HEK293 (cell line): Measurements from ENCODE around the gene CHAC2.

Experiments
- CTCF ChIA-PET: fragments of 350-600 bp; formaldehyde crosslinking; extraction: SDS; loops from one replicate; lab custom pipeline; 2021; ENCODE audit warnings: antibody characterized with exemption; lab: Yijun Ruan, JAX
- POLR2A ChIA-PET: fragments of 300-600 bp; formaldehyde crosslinking; extraction: SDS; loops from one replicate; lab custom pipeline; 2020; ENCODE audit warnings: antibody characterized with exemption, inconsistent platforms; lab: Yijun Ruan, JAX
- H3K27ac ChIP-seq: fragments of 200-500 bp; sonication (Bioruptor generic); 2 replicates; pipeline ENCODE4 v1.5.1; 2014; ENCODE audit warnings: low read depth, low read length, control low read depth, inconsistent platforms; ENCODE audit errors: extremely low read depth
- H3K36me3 ChIP-seq, 2 experiments: fragments of 200-500 bp in 1 of 2; sonication (Bioruptor generic) in 1 of 2; 1 replicate in 1 of 2; 2 replicates in 1 of 2; pipeline ENCODE4 v1.5.1; 2014 to 2017; ENCODE audit warnings: inconsistent platforms in 2 of 2, low read length in 2 of 2; ENCODE audit not compliant: control insufficient read depth in 2 of 2, insufficient read depth in 1 of 2
- H3K4me1 ChIP-seq: fragments of 200-500 bp; sonication (Bioruptor generic); 2 replicates; pipeline ENCODE4 v1.5.1; 2014; ENCODE audit warnings: mild to moderate bottlenecking, low read length, inconsistent platforms; ENCODE audit not compliant: control insufficient read depth, insufficient read depth
- H3K4me3 ChIP-seq: 2 replicates; pipeline ENCODE4 v1.5.1; 2011; ENCODE audit warnings: low read depth, mild to moderate bottlenecking, control low read depth, low read length, moderate library complexity
- H3K9me3 ChIP-seq: fragments of 200-500 bp; sonication (Bioruptor generic); 2 replicates; pipeline ENCODE4 v1.5.1; 2014; ENCODE audit warnings: low read depth, low read length, inconsistent platforms; ENCODE audit not compliant: control insufficient read depth, insufficient read depth
- KLF8 ChIP-seq: fragments of 450-650 bp; formaldehyde crosslinking; IDR thresholded peaks from 2 replicates; pipeline ENCODE4 v1.5.1; 2016; ENCODE audit warnings: missing biosample characterization, missing genetic modification characterization
- MEIS1 ChIP-seq: sonication (generic); formaldehyde crosslinking; IDR thresholded peaks from 2 replicates; pipeline ENCODE4 v1.8.1; 2022; ENCODE audit warnings: missing genetic modification reagents, mild to moderate bottlenecking, borderline replicate concordance
- MZF1 ChIP-seq: fragments of 450-650 bp; formaldehyde crosslinking; IDR thresholded peaks from 2 replicates; pipeline ENCODE4 v1.5.1; 2017; ENCODE audit warnings: missing biosample characterization, missing genetic modification characterization, borderline replicate concordance
- REPIN1 ChIP-seq: fragments of 450-650 bp; formaldehyde crosslinking; IDR thresholded peaks from 2 replicates; pipeline ENCODE4 v1.5.1; 2017; ENCODE audit warnings: missing biosample characterization, missing genetic modification characterization, low read depth
- TCF7L2 ChIP-seq: IDR thresholded peaks from 2 replicates; pipeline ENCODE4 v1.6.1; 2011; ENCODE audit warnings: low read depth, mild to moderate bottlenecking, inconsistent platforms, low read length, moderate library complexity, borderline replicate concordance
- ZBTB8A ChIP-seq: fragments of 450-650 bp; formaldehyde crosslinking; IDR thresholded peaks from 2 replicates; pipeline ENCODE4 v1.5.1; 2016; ENCODE audit warnings: missing biosample characterization, missing genetic modification characterization
- ZFHX2 ChIP-seq: fragments of 450-650 bp; formaldehyde crosslinking; conservative IDR thresholded peaks from 2 replicates; pipeline ENCODE4 v1.5.1; 2016; ENCODE audit warnings: missing biosample characterization, missing genetic modification characterization
- ZFP3 ChIP-seq: fragments of 450-650 bp; formaldehyde crosslinking; IDR thresholded peaks from 2 replicates; pipeline ENCODE4 v1.5.1; 2016; ENCODE audit warnings: low read depth, missing biosample characterization, missing genetic modification characterization
- ZNF10 ChIP-seq: fragments of 450-650 bp; formaldehyde crosslinking; IDR thresholded peaks from 2 replicates; pipeline ENCODE4 v1.5.1; 2017; ENCODE audit warnings: missing biosample characterization, missing genetic modification characterization
- ZNF114 ChIP-seq: fragments of 450-650 bp; formaldehyde crosslinking; IDR thresholded peaks from 2 replicates; pipeline ENCODE4 v1.5.0; 2017; ENCODE audit warnings: missing biosample characterization, missing genetic modification characterization
- ZNF175 ChIP-seq: fragments of 450-650 bp; formaldehyde crosslinking; IDR thresholded peaks from 2 replicates; pipeline ENCODE4 v1.5.1; 2016; ENCODE audit warnings: missing biosample characterization, missing genetic modification characterization
- ZNF2 ChIP-seq: fragments of 450-650 bp; formaldehyde crosslinking; IDR thresholded peaks from 2 replicates; pipeline ENCODE4 v1.5.1; 2016; ENCODE audit warnings: missing biosample characterization, missing genetic modification characterization
- ZNF211 ChIP-seq: fragments of 450-650 bp; formaldehyde crosslinking; IDR thresholded peaks from 2 replicates; pipeline ENCODE4 v1.5.1; 2016; ENCODE audit warnings: low read depth, missing biosample characterization, missing genetic modification characterization
- ZNF24 ChIP-seq: fragments of 450-650 bp; formaldehyde crosslinking; IDR thresholded peaks from 2 replicates; pipeline ENCODE4 v1.5.1; 2016; ENCODE audit warnings: missing biosample characterization, missing genetic modification characterization
- ZNF404 ChIP-seq: fragments of 450-650 bp; formaldehyde crosslinking; IDR thresholded peaks from 2 replicates; pipeline ENCODE4 v1.5.1; 2017; ENCODE audit warnings: missing biosample characterization, missing genetic modification characterization
- ZNF521 ChIP-seq: fragments of 450-650 bp; formaldehyde crosslinking; IDR thresholded peaks from 2 replicates; pipeline ENCODE4 v1.5.1; 2017; ENCODE audit warnings: missing biosample characterization, mild to moderate bottlenecking, missing genetic modification characterization
- ZNF658 ChIP-seq: fragments of 450-650 bp; formaldehyde crosslinking; IDR thresholded peaks from 2 replicates; pipeline ENCODE4; 2016; ENCODE audit warnings: missing biosample characterization, missing genetic modification characterization
- ZNF747 ChIP-seq: fragments of 450-650 bp; formaldehyde crosslinking; IDR thresholded peaks from 2 replicates; pipeline ENCODE4 v1.5.1; 2016; ENCODE audit warnings: missing biosample characterization, missing genetic modification characterization
- ZNF777 ChIP-seq: fragments of 450-650 bp; formaldehyde crosslinking; IDR thresholded peaks from 2 replicates; pipeline ENCODE4 v1.5.1; 2017; ENCODE audit warnings: missing biosample characterization, missing genetic modification characterization, borderline replicate concordance
- ZNF785 ChIP-seq: fragments of 450-650 bp; formaldehyde crosslinking; IDR thresholded peaks from 2 replicates; pipeline ENCODE4 v1.5.1; 2016; ENCODE audit warnings: missing biosample characterization, missing genetic modification characterization
- TF ChIP-seq, protein P1 (sequence below): fragments of 450-650 bp; formaldehyde crosslinking; IDR thresholded peaks from 2 replicates; pipeline ENCODE4 v1.5.0; 2017; ENCODE audit warnings: missing biosample characterization, missing genetic modification characterization, borderline replicate concordance
- TF ChIP-seq, protein P2 (sequence below): fragments of 450-650 bp; formaldehyde crosslinking; IDR thresholded peaks from 2 replicates; pipeline ENCODE4 v1.5.1; 2016; ENCODE audit warnings: missing biosample characterization, missing genetic modification characterization
- TF ChIP-seq, protein P3 (sequence below): fragments of 450-650 bp; formaldehyde crosslinking; IDR thresholded peaks from 2 replicates; pipeline ENCODE4 v1.5.1; 2016; ENCODE audit warnings: missing biosample characterization, missing genetic modification characterization
- TF ChIP-seq, protein P4 (sequence below): fragments of 450-650 bp; formaldehyde crosslinking; IDR thresholded peaks from 2 replicates; pipeline ENCODE4 v1.5.1; 2016; ENCODE audit warnings: missing biosample characterization, missing genetic modification characterization
- TF ChIP-seq, protein P5 (sequence below): fragments of 450-650 bp; formaldehyde crosslinking; IDR thresholded peaks from 2 replicates; pipeline ENCODE4 v1.5.1; 2016; ENCODE audit warnings: missing biosample characterization, missing genetic modification characterization

CHAC2 gene

DNA sequence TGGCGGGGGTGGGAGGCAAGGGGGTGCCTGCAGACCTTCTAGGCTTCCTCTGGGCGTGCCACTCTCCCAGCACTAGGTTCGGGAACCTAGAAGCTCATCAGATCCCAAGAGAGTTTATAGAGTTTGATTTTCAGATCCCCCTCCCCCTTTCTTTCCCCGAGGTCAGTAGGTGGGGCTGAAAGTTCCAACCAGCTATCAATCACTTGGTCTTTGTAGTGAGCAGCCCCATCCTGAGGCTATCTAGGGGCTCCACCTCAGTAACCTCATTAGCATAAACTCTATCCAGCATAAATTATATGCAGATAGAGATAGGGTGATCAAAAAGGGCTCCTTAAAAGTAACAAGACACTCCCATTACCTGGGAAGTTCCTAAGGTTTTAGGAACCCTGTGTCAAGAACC is 52.0 kb downstream of the CHAC2 start (continued):
- TF ChIP-seq ZNF658 (no peak), TCF7L2 (no peak), REPIN1 (tag by site-specific recombination) (no peak), MZF1 (tag by site-specific recombination) (no peak)
- TF ChIP-seq, all 188 proteins: peak for 0

DNA sequence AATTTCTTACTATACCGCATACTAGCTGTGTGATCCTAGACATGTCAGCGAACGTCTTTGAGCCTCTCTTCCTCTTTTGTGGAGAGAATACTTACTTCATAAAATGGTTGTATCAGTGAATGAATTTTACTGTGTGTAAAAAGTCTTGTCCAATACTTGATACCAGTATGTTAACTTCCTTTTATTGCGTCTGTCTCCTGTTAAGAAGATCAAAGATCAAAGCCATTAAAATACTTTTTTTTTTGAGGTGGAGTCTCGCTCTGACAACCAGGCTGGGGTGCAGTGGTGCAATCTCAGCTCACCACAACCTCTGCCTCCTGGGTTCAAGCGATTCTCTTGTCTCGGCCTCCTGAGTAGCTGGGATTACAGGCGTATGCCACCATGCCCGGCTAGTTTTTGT is 52.4 kb downstream of the CHAC2 start:
- H3K36me3 ChIP-seq: peaks cover 27 to 41% of the 10 kb centered on the region in 2 experiments
- ChIA-PET CTCF (interaction anchor here (0.7 to 1.0 kb wide), 2 partner anchors 11 to 53 kb away, joined by 3 read pairs; partner anchors contain the start of gene CHAC2), POLR2A (no interaction called here)
- no peak overlapping the region for H3K27ac ChIP-seq
- TF ChIP-seq TCF7L2 (no peak), ZNF747 (tag by site-specific recombination) (no peak), ZBTB8A (tag by site-specific recombination) (no peak), ZNF114 (tag by site-specific recombination) (no peak), ZFP3 (tag by site-specific recombination) (no peak), ZNF175 (tag by site-specific recombination) (no peak), ZNF521 (no peak), KLF8 (tag by site-specific recombination) (no peak), ZNF24 (tag by site-specific recombination) (no peak), ZNF777 (tag by site-specific recombination) (no peak)
- TF ChIP-seq, protein P1, sequence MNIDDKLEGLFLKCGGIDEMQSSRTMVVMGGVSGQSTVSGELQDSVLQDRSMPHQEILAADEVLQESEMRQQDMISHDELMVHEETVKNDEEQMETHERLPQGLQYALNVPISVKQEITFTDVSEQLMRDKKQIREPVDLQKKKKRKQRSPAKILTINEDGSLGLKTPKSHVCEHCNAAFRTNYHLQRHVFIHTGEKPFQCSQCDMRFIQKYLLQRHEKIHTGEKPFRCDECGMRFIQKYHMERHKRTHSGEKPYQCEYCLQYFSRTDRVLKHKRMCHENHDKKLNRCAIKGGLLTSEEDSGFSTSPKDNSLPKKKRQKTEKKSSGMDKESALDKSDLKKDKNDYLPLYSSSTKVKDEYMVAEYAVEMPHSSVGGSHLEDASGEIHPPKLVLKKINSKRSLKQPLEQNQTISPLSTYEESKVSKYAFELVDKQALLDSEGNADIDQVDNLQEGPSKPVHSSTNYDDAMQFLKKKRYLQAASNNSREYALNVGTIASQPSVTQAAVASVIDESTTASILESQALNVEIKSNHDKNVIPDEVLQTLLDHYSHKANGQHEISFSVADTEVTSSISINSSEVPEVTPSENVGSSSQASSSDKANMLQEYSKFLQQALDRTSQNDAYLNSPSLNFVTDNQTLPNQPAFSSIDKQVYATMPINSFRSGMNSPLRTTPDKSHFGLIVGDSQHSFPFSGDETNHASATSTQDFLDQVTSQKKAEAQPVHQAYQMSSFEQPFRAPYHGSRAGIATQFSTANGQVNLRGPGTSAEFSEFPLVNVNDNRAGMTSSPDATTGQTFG (tag by site-specific recombination): no peak
- TF ChIP-seq, protein P2, sequence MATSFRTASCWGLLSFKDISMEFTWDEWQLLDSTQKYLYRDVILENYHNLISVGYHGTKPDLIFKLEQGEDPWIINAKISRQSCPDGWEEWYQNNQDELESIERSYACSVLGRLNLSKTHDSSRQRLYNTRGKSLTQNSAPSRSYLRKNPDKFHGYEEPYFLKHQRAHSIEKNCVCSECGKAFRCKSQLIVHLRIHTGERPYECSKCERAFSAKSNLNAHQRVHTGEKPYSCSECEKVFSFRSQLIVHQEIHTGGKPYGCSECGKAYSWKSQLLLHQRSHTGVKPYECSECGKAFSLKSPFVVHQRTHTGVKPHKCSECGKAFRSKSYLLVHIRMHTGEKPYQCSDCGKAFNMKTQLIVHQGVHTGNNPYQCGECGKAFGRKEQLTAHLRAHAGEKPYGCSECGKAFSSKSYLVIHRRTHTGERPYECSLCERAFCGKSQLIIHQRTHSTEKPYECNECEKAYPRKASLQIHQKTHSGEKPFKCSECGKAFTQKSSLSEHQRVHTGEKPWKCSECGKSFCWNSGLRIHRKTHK (tag by site-specific recombination): no peak
- no peak overlapping the region for H3K4me3 ChIP-seq
- no peaks in the 10 kb centered on the region for H3K4me1 ChIP-seq
- H3K9me3 ChIP-seq: no peaks in the 10 kb centered on the region

DNA sequence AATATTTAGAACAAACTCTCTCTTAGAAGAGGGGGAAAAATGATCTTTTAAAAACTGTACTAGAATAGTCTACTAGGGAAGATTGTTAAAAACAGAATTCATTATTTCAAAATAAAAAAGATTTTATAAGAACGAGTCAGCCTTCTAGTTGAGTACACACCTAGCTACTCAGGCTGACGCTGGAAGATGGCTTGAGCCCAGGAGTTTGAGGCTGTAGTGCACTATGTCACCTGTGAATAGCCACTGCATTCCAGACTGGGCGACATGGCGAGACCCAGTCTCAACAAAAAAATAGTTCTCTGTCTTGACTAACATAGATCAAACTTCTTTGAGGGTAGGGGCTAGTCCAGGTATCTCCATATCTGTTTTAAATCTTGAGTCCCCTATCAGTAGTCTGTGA is 53.1 kb downstream of the CHAC2 start:
- CTCF ChIA-PET: interaction anchor here (0.7 kb wide), 1 partner anchor 10 kb away, joined by 3 read pairs; no protein-coding TSS in a partner anchor
- Histone ChIP-seq H3K4me3 (no peak overlapping the region), H3K9me3 (no peaks in the 10 kb centered on the region), H3K36me3 (peaks cover 20 to 34% of the 10 kb centered on the region in 2 experiments), H3K4me1 (no peaks in the 10 kb centered on the region), H3K27ac (no peak overlapping the region)
- POLR2A ChIA-PET: no interaction called here
- TF ChIP-seq, protein P2 (tag by site-specific recombination): no peak
- TF ChIP-seq ZFHX2 (tag by site-specific recombination): no peak
- TF ChIP-seq, protein P3, sequence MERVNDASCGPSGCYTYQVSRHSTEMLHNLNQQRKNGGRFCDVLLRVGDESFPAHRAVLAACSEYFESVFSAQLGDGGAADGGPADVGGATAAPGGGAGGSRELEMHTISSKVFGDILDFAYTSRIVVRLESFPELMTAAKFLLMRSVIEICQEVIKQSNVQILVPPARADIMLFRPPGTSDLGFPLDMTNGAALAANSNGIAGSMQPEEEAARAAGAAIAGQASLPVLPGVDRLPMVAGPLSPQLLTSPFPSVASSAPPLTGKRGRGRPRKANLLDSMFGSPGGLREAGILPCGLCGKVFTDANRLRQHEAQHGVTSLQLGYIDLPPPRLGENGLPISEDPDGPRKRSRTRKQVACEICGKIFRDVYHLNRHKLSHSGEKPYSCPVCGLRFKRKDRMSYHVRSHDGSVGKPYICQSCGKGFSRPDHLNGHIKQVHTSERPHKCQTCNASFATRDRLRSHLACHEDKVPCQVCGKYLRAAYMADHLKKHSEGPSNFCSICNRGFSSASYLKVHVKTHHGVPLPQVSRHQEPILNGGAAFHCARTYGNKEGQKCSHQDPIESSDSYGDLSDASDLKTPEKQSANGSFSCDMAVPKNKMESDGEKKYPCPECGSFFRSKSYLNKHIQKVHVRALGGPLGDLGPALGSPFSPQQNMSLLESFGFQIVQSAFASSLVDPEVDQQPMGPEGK (tag by site-specific recombination): no peak
- no peak for TF ChIP-seq ZNF10 (tag by site-specific recombination)
- TF ChIP-seq ZNF211: no peak
- no peak for TF ChIP-seq ZNF785 (tag by site-specific recombination)
- no peak for TF ChIP-seq ZNF2 (tag by site-specific recombination)
- TF ChIP-seq, protein P4, sequence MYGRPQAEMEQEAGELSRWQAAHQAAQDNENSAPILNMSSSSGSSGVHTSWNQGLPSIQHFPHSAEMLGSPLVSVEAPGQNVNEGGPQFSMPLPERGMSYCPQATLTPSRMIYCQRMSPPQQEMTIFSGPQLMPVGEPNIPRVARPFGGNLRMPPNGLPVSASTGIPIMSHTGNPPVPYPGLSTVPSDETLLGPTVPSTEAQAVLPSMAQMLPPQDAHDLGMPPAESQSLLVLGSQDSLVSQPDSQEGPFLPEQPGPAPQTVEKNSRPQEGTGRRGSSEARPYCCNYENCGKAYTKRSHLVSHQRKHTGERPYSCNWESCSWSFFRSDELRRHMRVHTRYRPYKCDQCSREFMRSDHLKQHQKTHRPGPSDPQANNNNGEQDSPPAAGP: no peak
- TF ChIP-seq ZNF404 (tag by site-specific recombination): no peak
- TF ChIP-seq, protein P5, sequence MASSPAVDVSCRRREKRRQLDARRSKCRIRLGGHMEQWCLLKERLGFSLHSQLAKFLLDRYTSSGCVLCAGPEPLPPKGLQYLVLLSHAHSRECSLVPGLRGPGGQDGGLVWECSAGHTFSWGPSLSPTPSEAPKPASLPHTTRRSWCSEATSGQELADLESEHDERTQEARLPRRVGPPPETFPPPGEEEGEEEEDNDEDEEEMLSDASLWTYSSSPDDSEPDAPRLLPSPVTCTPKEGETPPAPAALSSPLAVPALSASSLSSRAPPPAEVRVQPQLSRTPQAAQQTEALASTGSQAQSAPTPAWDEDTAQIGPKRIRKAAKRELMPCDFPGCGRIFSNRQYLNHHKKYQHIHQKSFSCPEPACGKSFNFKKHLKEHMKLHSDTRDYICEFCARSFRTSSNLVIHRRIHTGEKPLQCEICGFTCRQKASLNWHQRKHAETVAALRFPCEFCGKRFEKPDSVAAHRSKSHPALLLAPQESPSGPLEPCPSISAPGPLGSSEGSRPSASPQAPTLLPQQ (tag by site-specific recombination): no peak
- TF ChIP-seq MEIS1 (CRISPR knock-in tag): no peak
